Heart right ventricle (tissue), 16 donors: Measurements from ENCODE around the gene AMIGO1. TPM values are rescaled to one million over a fixed set of nuclear protein-coding genes. Genes with fewer than 3 reads are reported as not detected.
A peak's percentile ranks its signal among the peaks of the same experiment; 100 is the strongest.

Experiments used
- ATAC-seq, 8 donors: fragments of 200-7000 bp; cut with Tn5 transposase; one replicate each; pipeline ENCODE4 v1.9.1; 2020; ENCODE audit warnings: mild to moderate bottlenecking in 8 of 8, moderate library complexity in 8 of 8, moderate number of reproducible peaks in 1 of 8
- DNase-seq, 2 donors: peaks; one replicate each; pipeline ENCODE4 v3.0.0-alpha.2; 2020
- H3K27ac ChIP-seq, 10 donors: fragments of 200-600 bp; sonication (generic) in 2 of 10; one replicate each; pipeline versions ENCODE4 v1.5.0 to v1.8.0; 2020 to 2022; ENCODE audit warnings: mild to moderate bottlenecking in 3 of 10
- H3K27me3 ChIP-seq, 7 donors: fragments of 200-600 bp; one replicate each; pipeline ENCODE4 v1.8.0; 2021 to 2022; ENCODE audit warnings: mild to moderate bottlenecking in 2 of 7
- H3K36me3 ChIP-seq, 9 donors: fragments of 200-600 bp; sonication (generic) in 1 of 9; one replicate each; pipeline versions ENCODE4 v1.5.0 to v1.8.0; 2020 to 2022; ENCODE audit warnings: mild to moderate bottlenecking in 2 of 9
- H3K4me1 ChIP-seq, 9 donors: fragments of 200-600 bp; sonication (generic) in 1 of 9; one replicate each; pipeline versions ENCODE4 v1.5.0 to v1.8.0; 2020 to 2022; ENCODE audit warnings: mild to moderate bottlenecking in 4 of 9
- H3K4me3 ChIP-seq, 10 donors: fragments of 200-600 bp; sonication (generic) in 2 of 10; one replicate each; pipeline versions ENCODE4 v1.5.0 to v1.8.0; 2020 to 2022; ENCODE audit warnings: mild to moderate bottlenecking in 7 of 10, moderate library complexity in 2 of 10
- H3K9me3 ChIP-seq, 11 donors: fragments of 200-600 bp in 10 of 11; sonication (generic) in 2 of 11; one replicate each; pipeline versions ENCODE4 v1.5.0 to v1.8.0; 2013 to 2022; ENCODE audit warnings: mild to moderate bottlenecking in 2 of 11, control low read depth in 1 of 11, moderate library complexity in 1 of 11
- WGBS, 2 donors: extraction: QIAGEN DNeasy Blood & Tissue Kit; methylation state at CpG; one replicate each; pipeline ENCODE4 v1.1.7; 2013; ENCODE audit warnings: inconsistent platforms in 1 of 2; 5-methylcytosine and 5-hydroxymethylcytosine counted together
- intact Hi-C, 10 donors: fragments of 100-400 bp; cut with DNase I; formaldehyde crosslinking; loops; one replicate each; pipeline versions ENCODE4 v1.11.1 to v1.14.2; 2022
- polyA plus RNA-seq, 2 donors: library from polyadenylated mRNA; stranded (reverse); fragments of 200-250 nt; gene quantifications; one replicate each; pipeline ENCODE4 v1.2.3, GENCODE V29; 2013
- total RNA-seq, 10 donors: library from RNA; stranded (reverse); fragmentation: NEBNext Ultra II Directional in 3 of 10; extraction: Animal tissue kit (Norgen Biotek cat#: 25700) in 3 of 10; gene quantifications; one replicate each; pipeline versions ENCODE4 v1.2.1 to v1.2.4, GENCODE V29; 2021 to 2023
- TF ChIP-seq, protein P1 (sequence below), 9 donors: fragments of 200-600 bp; sonication (generic) in 2 of 9; IDR thresholded peaks; one replicate each; pipeline versions ENCODE4 v1.5.0 to v1.8.0; 2021 to 2022; ENCODE audit warnings: antibody characterized with exemption in 9 of 9, mild to moderate bottlenecking in 5 of 9, moderate library complexity in 1 of 9
- donor health status: Arrhythmogenic right ventricular cardiomyopathy.
- donor health status: ischemic (EF 13 %, LVEDD 7.1; RV severe dilation, severe dysfunction).
- donor health status: healthy with polysubstance abuse.
- donor health status: DM: no; HTN: yes; CAD: no.
- donor health status: DM: no; HTN: no; CAD: no.
- donor health status: ischemic (EF 25% LVEDD 6.9; RV normal size, moderate dysfunction).
- donor health status: ischemic (EF 25% LVEDD 5.7; RV mildly dilated, moderate dysfunction).
- donor health status: healthy.
- donor health status: DM: yes; HTN: yes; CAD: no.
- donor health status: Ischemic cardiomyopathy.
- donor health status: ischemic (EF 35%, LVEDD 5.7; RV mildly dilated, moderate dysfunction).
- donor health status: nonischemic (EF 11% LVEDD 7.7; RV severe dilation, severe dysfunction).
- donor health status: DM: yes; HTN: yes; CAD: no.
- donor health status: PGD.
- donor health status: ischemic (EF 29% LVEDD 5.4; RV normal size, mild dysfunction).
- donor health status: nonischemic (EF 23%, LVEDD 6.1; RV moderate dilation, normal function).

Gene AMIGO1
- total and polyA plus RNA-seq, 12 donors = 2.8 to 16.6 (median 14.5) TPM

DNA sequence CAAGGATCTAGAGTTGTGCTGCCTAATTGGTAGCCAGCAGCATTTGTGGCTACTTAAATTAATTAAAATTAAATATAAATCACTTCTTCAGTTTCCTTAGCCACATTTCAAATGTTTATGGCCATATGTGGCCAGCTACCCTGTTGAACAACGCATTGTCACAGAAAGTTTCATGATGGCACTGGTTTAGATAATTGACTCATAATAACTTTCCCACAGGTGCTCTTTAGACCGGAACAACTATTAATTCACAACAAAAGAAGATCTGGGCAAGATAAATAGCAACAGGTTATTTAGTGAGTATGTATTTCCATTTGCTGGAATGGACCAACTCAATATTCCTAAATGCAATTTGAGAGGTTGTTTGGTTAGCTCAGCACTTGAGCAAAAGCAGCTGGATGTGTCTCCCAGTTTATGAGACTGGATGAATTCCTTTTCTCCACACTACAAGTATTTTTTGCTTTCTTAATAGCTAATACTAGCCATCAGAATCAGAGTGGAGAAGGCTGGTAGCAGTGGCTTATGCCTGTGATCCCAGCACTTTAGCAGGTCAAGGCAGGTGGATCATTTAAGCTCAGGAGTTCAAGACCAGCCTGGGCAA lies 3.7 kb upstream of the AMIGO1 start:
- Histone ChIP-seq H3K9me3 (no peaks in the 10 kb centered on the region), H3K4me1 (peaks cover 0 to 17% (median 13%) of the 10 kb centered on the region in 9 donors), H3K27me3 (peaks cover 0 to 5% (median 0%) of the 10 kb centered on the region in 7 donors), H3K27ac (no peak overlapping the region), H3K4me3 (no peak overlapping the region), H3K36me3 (no peaks in the 10 kb centered on the region)
- TF ChIP-seq, protein P1, sequence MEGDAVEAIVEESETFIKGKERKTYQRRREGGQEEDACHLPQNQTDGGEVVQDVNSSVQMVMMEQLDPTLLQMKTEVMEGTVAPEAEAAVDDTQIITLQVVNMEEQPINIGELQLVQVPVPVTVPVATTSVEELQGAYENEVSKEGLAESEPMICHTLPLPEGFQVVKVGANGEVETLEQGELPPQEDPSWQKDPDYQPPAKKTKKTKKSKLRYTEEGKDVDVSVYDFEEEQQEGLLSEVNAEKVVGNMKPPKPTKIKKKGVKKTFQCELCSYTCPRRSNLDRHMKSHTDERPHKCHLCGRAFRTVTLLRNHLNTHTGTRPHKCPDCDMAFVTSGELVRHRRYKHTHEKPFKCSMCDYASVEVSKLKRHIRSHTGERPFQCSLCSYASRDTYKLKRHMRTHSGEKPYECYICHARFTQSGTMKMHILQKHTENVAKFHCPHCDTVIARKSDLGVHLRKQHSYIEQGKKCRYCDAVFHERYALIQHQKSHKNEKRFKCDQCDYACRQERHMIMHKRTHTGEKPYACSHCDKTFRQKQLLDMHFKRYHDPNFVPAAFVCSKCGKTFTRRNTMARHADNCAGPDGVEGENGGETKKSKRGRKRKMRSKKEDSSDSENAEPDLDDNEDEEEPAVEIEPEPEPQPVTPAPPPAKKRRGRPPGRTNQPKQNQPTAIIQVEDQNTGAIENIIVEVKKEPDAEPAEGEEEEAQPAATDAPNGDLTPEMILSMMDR (IDR thresholded peaks at IDR 0.05) = no peak
- ATAC-seq (no peak), DNase-seq (no peak)
- WGBS, 2 donors = 90 to 92% methylated on average over 2 of the region's 2 CpGs
- intact Hi-C loops = no loop called here

DNA sequence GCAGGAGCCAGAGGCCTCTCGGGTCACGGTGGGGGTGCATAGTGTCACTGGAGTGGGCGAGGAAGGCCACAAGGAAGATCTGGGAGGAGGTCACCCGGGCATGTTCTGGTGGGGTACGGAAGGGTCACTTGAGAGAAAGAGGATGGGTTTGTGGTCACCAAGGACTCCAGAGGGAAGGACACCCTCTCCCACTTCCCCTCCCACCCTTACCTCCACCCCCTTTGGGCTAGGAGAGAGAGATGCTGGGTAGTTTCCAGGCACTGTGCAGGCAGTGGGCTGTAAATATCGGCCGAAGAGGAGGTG lies 703 bp downstream of the AMIGO1 start:
- WGBS, 2 donors = 55 to 65% methylated on average over 7 of the region's 7 CpGs
- H3K27me3 ChIP-seq = peaks cover 0 to 5% (median 0%) of the 10 kb centered on the region in 7 donors
- H3K27ac ChIP-seq = peak overlapping the region in 8 of 10 donors; percentile 47 to 78 (median 65)
- intact Hi-C loops = no loop called here
- peaks cover 0 to 21% (median 0%) of the 10 kb centered on the region in 9 donors for H3K36me3 ChIP-seq
- H3K4me3 ChIP-seq = peak overlapping the region; percentile 68 to 84 (median 73)
- TF ChIP-seq, protein P1 (IDR thresholded peaks at IDR 0.05) = no peak
- no peaks in the 10 kb centered on the region for H3K9me3 ChIP-seq
- peaks cover 0 to 18% (median 13%) of the 10 kb centered on the region in 9 donors for H3K4me1 ChIP-seq
- peak in 3 of 8 donors; percentile 13 to 34 (median 14) for ATAC-seq
- DNase-seq = no peak

DNA sequence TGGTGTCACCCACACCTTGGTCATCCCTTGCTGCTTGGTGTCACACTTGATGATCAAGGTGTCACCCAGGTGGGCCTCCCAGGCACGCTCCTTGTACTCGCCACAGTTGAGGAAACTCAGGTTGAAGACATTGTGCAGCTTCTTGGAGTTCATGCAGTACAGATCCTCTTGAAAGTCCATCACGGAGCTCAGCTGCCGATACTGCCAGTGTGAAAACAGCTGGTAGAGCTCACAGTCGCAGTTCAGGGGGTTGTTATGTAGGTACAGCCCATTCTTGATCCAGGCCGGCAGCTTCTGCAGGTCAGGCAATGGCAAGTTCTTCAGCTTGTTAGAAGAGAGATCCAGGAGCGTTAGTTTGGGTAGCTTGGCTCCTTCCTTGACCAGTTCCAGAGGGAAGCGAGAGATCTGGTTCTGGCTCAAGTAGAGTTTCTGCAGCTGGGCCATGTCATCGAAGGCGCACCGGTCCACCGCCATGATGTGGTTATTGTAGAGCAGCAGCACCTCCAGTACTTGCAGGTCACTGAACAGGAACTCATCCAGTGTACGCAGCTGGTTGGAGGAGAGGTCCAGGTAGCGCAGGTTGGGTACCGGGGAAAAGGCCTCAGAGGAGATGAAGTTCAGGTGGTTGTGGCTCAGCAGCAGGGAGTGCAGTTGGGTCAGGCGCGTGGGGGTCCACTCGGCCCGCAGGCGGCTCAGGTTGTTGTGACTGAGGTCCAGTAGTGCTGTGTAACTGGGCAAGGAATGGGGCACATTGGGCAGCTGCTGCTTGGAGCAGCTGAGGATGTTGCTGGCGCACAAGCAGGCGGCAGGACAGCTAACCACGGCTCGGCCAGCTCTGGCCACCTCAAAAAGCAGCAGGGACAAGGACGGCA lies 1.3 kb downstream of the AMIGO1 start:
- TF ChIP-seq, protein P1 (IDR thresholded peaks at IDR 0.05) = no peak
- Histone ChIP-seq H3K36me3 (peaks cover 0 to 21% (median 0%) of the 10 kb centered on the region in 9 donors), H3K27ac (peak overlapping the region in 2 of 10 donors; percentile 53 to 78), H3K4me1 (peaks cover 0 to 18% (median 13%) of the 10 kb centered on the region in 9 donors), H3K9me3 (no peaks in the 10 kb centered on the region), H3K27me3 (peaks cover 0 to 5% (median 0%) of the 10 kb centered on the region in 7 donors), H3K4me3 (peak overlapping the region in 7 of 10 donors; percentile 68 to 84 (median 76))
- peak in 3 of 8 donors; percentile 5 to 8 (median 6) for ATAC-seq
- DNase-seq = no peak
- intact Hi-C loops = no loop called here
- WGBS, 2 donors = 86 to 90% methylated on average over 25 of the region's 25 CpGs

DNA sequence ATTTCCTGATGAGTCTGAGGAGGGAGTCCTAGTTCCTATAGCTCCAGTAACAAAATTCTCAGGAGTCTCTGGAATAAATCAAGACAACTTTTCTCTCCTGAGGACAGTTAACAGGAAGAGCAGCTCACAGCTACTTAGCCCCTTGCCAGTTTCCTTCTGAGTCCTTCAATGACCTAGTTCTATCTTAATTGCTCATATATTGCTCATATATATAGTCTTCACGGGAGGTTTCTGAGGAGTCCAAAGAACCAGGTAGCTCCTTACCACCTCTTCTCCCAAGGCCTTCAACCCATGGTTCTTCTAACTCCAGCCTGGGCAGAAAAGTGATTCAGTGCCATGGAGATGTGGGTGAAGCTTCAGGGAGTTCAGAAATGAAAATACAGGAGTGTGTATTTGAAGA lies 4.6 kb downstream of the AMIGO1 start:
- Histone ChIP-seq H3K9me3 (no peaks in the 10 kb centered on the region), H3K36me3 (peaks cover 0 to 44% (median 5%) of the 10 kb centered on the region in 9 donors), H3K4me3 (no peak overlapping the region), H3K27ac (no peak overlapping the region), H3K27me3 (no peaks in the 10 kb centered on the region), H3K4me1 (peaks cover 0 to 30% (median 12%) of the 10 kb centered on the region in 9 donors)
- DNase-seq (no peak), ATAC-seq (no peak)
- intact Hi-C loops = no loop called here
- WGBS, 2 donors = 86 to 94% methylated on average over 1 of the region's 1 CpG
- TF ChIP-seq, protein P1 (IDR thresholded peaks at IDR 0.05) = no peak
